Neuronal stem cell (in vitro differentiated cells): Measurements from ENCODE around the gene CFAP69.
"Not testable (repeated sequence)": the region's sequence is repeated elsewhere in the genome, so short reads cannot be mapped to it uniquely, and the experiment has no call there.

Source experiments
- DNase-seq: peaks from one replicate; pipeline ENCODE4 v3.0.0-alpha.2; 2013; ENCODE audit warnings: low spot score
- H2AFZ ChIP-seq: one replicate; pipeline ENCODE4 v1.6.1; 2013; ENCODE audit warnings: mild to moderate bottlenecking, low read length, inconsistent platforms
- H2AK5ac ChIP-seq: 2 replicates; pipeline ENCODE4 v1.6.1; 2013; ENCODE audit warnings: low read depth, mild to moderate bottlenecking, inconsistent platforms, low read length, moderate library complexity, mixed read lengths
- H2BK120ac ChIP-seq: 2 replicates; pipeline ENCODE4 v1.6.1; 2013; ENCODE audit warnings: low read depth, mild to moderate bottlenecking, inconsistent platforms, low read length, moderate library complexity, mixed read lengths
- H2BK12ac ChIP-seq: one replicate; pipeline ENCODE4 v1.6.1; 2013; ENCODE audit warnings: low read length, inconsistent platforms
- H2BK15ac ChIP-seq: 2 replicates; pipeline ENCODE4 v1.6.1; 2013; ENCODE audit warnings: mild to moderate bottlenecking, low read length, inconsistent platforms, mixed read lengths
- H2BK5ac ChIP-seq: one replicate; pipeline ENCODE4 v1.6.1; 2013; ENCODE audit warnings: inconsistent platforms, mild to moderate bottlenecking, low read length, moderate library complexity
- H3K14ac ChIP-seq: one replicate; pipeline ENCODE4 v1.6.1; 2013; ENCODE audit warnings: low read length, inconsistent platforms
- H3K18ac ChIP-seq: 2 replicates; pipeline ENCODE4 v1.6.1; 2013; ENCODE audit warnings: low read length, inconsistent platforms
- H3K23ac ChIP-seq: 2 replicates; pipeline ENCODE4 v1.6.1; 2013; ENCODE audit warnings: low read depth, mild to moderate bottlenecking, mixed read lengths, low read length, inconsistent platforms; ENCODE audit not compliant: poor library complexity
- H3K27ac ChIP-seq: replicated peaks from 3 replicates; pipeline ENCODE4 v1.5.1; 2013; ENCODE audit warnings: low read length, inconsistent platforms
- H3K27me3 ChIP-seq, 3 experiments: 2 replicates each; pipeline ENCODE4 v1.6.1; 2013; ENCODE audit warnings: low read length in 3 of 3, mild to moderate bottlenecking in 2 of 3, inconsistent platforms in 1 of 3, low read depth in 1 of 3, mixed read lengths in 1 of 3, moderate library complexity in 1 of 3; ENCODE audit not compliant: control insufficient read depth in 3 of 3, insufficient read depth in 3 of 3
- H3K36me3 ChIP-seq, 2 donors: replicated peaks in 1 of 2; 2 replicates each; pipeline ENCODE4 v1.6.1; 2013; ENCODE audit warnings: low read length in 2 of 2; ENCODE audit not compliant: control insufficient read depth in 2 of 2, insufficient read depth in 2 of 2
- H3K4ac ChIP-seq: 2 replicates; pipeline ENCODE4 v1.6.1; 2013; ENCODE audit warnings: inconsistent platforms, mild to moderate bottlenecking, low read length, moderate library complexity
- H3K4me1 ChIP-seq, 2 donors: 1 replicate in 1 of 2; 2 replicates in 1 of 2; pipeline ENCODE4 v1.6.1; 2013; ENCODE audit warnings: low read length in 2 of 2, low read depth in 1 of 2; ENCODE audit not compliant: control insufficient read depth in 2 of 2, insufficient read depth in 1 of 2
- H3K4me2 ChIP-seq: one replicate; pipeline ENCODE4 v1.6.1; 2013; ENCODE audit warnings: mild to moderate bottlenecking, low read length, inconsistent platforms; ENCODE audit not compliant: insufficient read depth, poor library complexity, severe bottlenecking
- H3K4me3 ChIP-seq, 2 donors: 2 replicates each; pipeline ENCODE4 v1.5.1; 2013; ENCODE audit warnings: low read length in 2 of 2, mild to moderate bottlenecking in 2 of 2, inconsistent platforms in 1 of 2, moderate library complexity in 1 of 2
- H3K79me1 ChIP-seq: one replicate; pipeline ENCODE4 v1.6.1; 2013; ENCODE audit warnings: low read depth, mild to moderate bottlenecking, inconsistent platforms, low read length, moderate library complexity
- H3K9ac ChIP-seq: one replicate; pipeline ENCODE4 v1.6.1; 2013; ENCODE audit warnings: mild to moderate bottlenecking, low read depth, low read length, inconsistent platforms; ENCODE audit not compliant: poor library complexity
- H3K9me3 ChIP-seq, 2 donors: replicated peaks in 1 of 2; 2 replicates each; pipeline versions ENCODE3 to v1.6.1; 2013; ENCODE audit warnings: low read length in 2 of 2, mild to moderate bottlenecking in 2 of 2, inconsistent platforms in 1 of 2, low read depth in 1 of 2, mixed read lengths in 1 of 2, moderate library complexity in 1 of 2; ENCODE audit not compliant: control insufficient read depth in 2 of 2, insufficient read depth in 1 of 2
- H4K8ac ChIP-seq: one replicate; pipeline ENCODE4 v1.6.1; 2013; ENCODE audit warnings: low read depth, mild to moderate bottlenecking, inconsistent platforms, low read length, moderate library complexity
- H4K91ac ChIP-seq: one replicate; pipeline ENCODE4 v1.6.1; 2013; ENCODE audit warnings: low read length, low read depth, mild to moderate bottlenecking, inconsistent platforms; ENCODE audit not compliant: poor library complexity
- WGBS, 2 donors: extraction: QIAGEN DNeasy Blood & Tissue Kit; methylation state at CpG; one replicate each; pipeline ENCODE4 v1.1.7; 2013; ENCODE audit warnings: missing lambda C conversion rate in 2 of 2, mixed read lengths in 1 of 2; ENCODE audit not compliant: insufficient read length in 2 of 2, insufficient replicate concordance in 1 of 2; ENCODE audit errors: extremely low coverage in 2 of 2; 5-methylcytosine and 5-hydroxymethylcytosine counted together

CFAP69 gene

DNA sequence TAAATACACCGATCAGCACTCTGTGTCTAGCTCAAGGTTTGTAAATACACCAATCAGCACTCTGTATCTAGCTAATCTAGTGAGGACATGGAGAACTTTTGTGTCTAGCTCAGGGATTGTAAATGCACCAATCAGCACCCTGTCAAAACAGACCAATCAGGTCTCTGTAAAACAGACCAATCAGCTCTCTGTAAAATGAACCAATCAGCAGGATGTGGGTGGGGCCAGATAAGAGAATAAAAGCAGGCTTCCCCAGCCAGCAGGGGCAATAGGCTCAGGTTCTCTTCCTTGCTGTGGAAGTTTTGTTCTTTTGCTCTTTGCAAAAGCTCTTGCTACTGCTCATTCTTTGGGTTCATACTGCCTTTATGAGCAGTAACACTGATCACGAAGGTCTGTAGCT lies 90.0 kb downstream of the CFAP69 start:
- peak overlapping the region; percentile 29 for H2AFZ ChIP-seq
- H4K91ac ChIP-seq, H3K4me1 ChIP-seq, H3K4me3 ChIP-seq, H4K8ac ChIP-seq, H3K27ac ChIP-seq, H3K36me3 ChIP-seq, H2BK12ac ChIP-seq, H3K4me2 ChIP-seq, H2BK5ac ChIP-seq, H3K4ac ChIP-seq, H3K9me3 ChIP-seq, H2BK120ac ChIP-seq, DNase-seq, H3K14ac ChIP-seq, H3K18ac ChIP-seq, H3K79me1 ChIP-seq, H3K27me3 ChIP-seq, H3K9ac ChIP-seq, H3K23ac ChIP-seq, H2BK15ac ChIP-seq, H2AK5ac ChIP-seq: not testable (repeated sequence)
- WGBS, 2 donors, result no CpG with 5 or more reads among the region's 2 CpGs

DNA sequence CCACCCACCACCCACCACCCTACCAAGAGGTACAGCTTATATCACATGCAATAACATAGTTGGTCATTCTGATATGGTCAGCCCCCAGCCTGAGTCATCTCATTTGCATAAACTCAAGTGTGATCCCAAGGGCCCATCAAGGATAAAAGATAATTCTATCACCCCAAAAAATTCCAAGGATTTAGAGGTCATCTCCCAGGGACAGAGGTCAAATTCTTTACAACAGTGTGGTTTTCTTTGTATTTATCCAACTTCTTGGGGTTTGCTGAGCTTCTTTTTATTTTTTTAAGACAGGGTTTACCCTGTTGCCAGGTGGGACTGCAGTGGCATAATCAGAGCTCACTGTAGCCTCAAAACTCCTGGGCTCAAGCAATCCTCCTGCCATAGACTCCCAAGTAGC lies 92.1 kb downstream of the CFAP69 start:
- Histone ChIP-seq H3K9ac (no peak overlapping the region), H3K27ac (no peak overlapping the region), H3K18ac (no peak overlapping the region), H4K8ac (no peak overlapping the region), H2BK12ac (no peak overlapping the region), H3K27me3 (peaks cover 0 to 3% (median 0%) of the 10 kb centered on the region in 3 experiments), H2BK120ac (no peak overlapping the region), H4K91ac (no peak overlapping the region), H2AK5ac (no peak overlapping the region), H3K4me1 (peaks cover 0 to 2% of the 10 kb centered on the region in 2 donors), H3K4me2 (no peak overlapping the region), H3K36me3 (no peaks in the 10 kb centered on the region), H2BK5ac (no peak overlapping the region), H3K14ac (no peak overlapping the region), H3K79me1 (no peaks in the 10 kb centered on the region), H3K4me3 (no peak overlapping the region), H2BK15ac (no peak overlapping the region), H3K9me3 (peaks cover 0 to 3% of the 10 kb centered on the region in 2 donors), H2AFZ (no peak overlapping the region), H3K23ac (no peak overlapping the region), H3K4ac (no peak overlapping the region)
- DNase-seq, result no peak

DNA sequence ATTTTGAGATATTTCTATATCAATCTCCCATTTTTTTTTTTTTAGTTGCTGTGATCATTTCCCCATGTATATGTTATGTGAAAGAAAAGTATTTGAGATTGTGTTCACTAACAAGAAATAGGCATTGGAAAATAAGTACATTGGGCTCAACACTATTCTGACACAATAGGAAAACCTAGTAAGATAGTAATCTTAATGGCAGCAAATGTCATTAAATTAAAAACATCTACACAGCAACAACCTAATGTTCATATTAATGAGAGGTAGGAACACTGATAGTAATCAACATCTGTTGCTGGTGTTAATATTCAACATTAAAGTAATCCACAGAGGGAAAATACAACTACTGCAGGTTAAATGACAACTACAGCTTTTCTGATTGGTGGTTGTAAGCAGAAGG lies 100.0 kb downstream of the CFAP69 start:
- Histone ChIP-seq H3K27ac (no peak overlapping the region), H3K4me3 (peak overlapping the region in 1 of 2 donors; percentile 93), H2AFZ (peak overlapping the region; percentile 97), H3K4ac (no peak overlapping the region), H3K9me3 (no peaks in the 10 kb centered on the region), H2BK5ac (no peak overlapping the region), H4K91ac (no peak overlapping the region), H3K27me3 (peaks cover 0 to 3% (median 0%) of the 10 kb centered on the region in 3 experiments), H3K79me1 (no peaks in the 10 kb centered on the region), H4K8ac (no peak overlapping the region), H3K36me3 (no peaks in the 10 kb centered on the region), H3K4me1 (peaks cover 0 to 3% of the 10 kb centered on the region in 2 donors), H2AK5ac (no peak overlapping the region), H3K23ac (no peak overlapping the region), H3K14ac (no peak overlapping the region), H3K18ac (no peak overlapping the region), H2BK12ac (no peak overlapping the region), H2BK120ac (no peak overlapping the region), H2BK15ac (no peak overlapping the region), H3K9ac (no peak overlapping the region), H3K4me2 (no peak overlapping the region)
- no peak for DNase-seq

DNA sequence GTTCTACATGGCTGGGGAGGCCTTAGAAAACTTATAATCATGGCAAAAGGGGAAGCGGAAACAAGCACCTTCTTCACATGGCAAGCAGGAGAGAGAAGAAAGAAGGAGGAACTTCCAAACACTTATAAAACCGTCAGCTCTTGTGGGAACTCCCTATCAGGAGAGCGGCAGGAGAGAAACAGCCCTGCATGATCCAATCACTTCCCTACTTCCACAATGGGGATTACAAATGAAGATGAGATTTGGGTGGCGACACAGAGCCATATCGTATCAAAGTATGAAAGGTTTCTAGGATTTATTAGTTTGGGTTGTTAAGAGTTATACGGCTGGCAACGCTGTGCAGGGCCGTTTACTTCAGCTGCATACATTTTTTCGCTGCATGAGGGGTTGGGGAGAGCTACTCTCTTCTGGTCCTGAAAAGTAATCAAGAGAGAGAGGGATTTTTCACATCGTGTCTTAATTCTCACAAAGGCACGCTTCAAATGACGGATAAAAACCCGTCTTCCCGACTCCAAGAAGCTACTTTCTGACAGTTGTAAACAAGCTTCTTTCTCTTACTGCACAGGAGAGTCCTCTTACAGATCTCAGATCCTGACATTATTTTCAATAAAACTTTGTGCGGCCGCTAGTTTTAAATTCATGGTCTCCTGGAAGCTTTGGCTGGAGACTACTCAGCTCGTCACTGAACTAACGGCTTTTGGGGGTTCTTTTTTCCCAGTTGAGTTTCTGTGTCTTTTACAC lies 100.8 kb downstream of the CFAP69 start:
- no peaks in the 10 kb centered on the region for H3K9me3 ChIP-seq
- no peak for DNase-seq
- H2BK15ac ChIP-seq, result no peak overlapping the region
- no peak overlapping the region for H3K14ac ChIP-seq
- no CpG with 5 or more reads among the region's 18 CpGs for WGBS, 2 donors
- H2AK5ac ChIP-seq, result no peak overlapping the region
- peaks cover 0 to 3% of the 10 kb centered on the region in 2 donors for H3K4me1 ChIP-seq
- no peak overlapping the region for H3K4ac ChIP-seq
- no peak overlapping the region for H4K91ac ChIP-seq
- peak overlapping the region; percentile 97 for H2AFZ ChIP-seq
- peak overlapping the region; percentile 60 for H3K4me2 ChIP-seq
- H3K18ac ChIP-seq, result no peak overlapping the region
- no peaks in the 10 kb centered on the region for H3K36me3 ChIP-seq
- H3K79me1 ChIP-seq, result no peaks in the 10 kb centered on the region
- no peak overlapping the region for H2BK5ac ChIP-seq
- no peak overlapping the region for H2BK12ac ChIP-seq
- H4K8ac ChIP-seq, result no peak overlapping the region
- peak overlapping the region; percentile 93 to 94 for H3K4me3 ChIP-seq
- H3K23ac ChIP-seq, result no peak overlapping the region
- no peak overlapping the region for H3K9ac ChIP-seq
- peaks cover 0 to under 1% (median 0%) of the 10 kb centered on the region in 3 experiments for H3K27me3 ChIP-seq
- no peak overlapping the region for H3K27ac ChIP-seq
- H2BK120ac ChIP-seq, result no peak overlapping the region
